ENCODE data around the gene UNC5A. TPM values are rescaled to one million over a fixed set of nuclear protein-coding genes. Genes with fewer than 3 reads are reported as not detected.

The UNC5A gene
- total RNA-seq, 1 donor from 2014 or later = 1.7 TPM

DNA sequence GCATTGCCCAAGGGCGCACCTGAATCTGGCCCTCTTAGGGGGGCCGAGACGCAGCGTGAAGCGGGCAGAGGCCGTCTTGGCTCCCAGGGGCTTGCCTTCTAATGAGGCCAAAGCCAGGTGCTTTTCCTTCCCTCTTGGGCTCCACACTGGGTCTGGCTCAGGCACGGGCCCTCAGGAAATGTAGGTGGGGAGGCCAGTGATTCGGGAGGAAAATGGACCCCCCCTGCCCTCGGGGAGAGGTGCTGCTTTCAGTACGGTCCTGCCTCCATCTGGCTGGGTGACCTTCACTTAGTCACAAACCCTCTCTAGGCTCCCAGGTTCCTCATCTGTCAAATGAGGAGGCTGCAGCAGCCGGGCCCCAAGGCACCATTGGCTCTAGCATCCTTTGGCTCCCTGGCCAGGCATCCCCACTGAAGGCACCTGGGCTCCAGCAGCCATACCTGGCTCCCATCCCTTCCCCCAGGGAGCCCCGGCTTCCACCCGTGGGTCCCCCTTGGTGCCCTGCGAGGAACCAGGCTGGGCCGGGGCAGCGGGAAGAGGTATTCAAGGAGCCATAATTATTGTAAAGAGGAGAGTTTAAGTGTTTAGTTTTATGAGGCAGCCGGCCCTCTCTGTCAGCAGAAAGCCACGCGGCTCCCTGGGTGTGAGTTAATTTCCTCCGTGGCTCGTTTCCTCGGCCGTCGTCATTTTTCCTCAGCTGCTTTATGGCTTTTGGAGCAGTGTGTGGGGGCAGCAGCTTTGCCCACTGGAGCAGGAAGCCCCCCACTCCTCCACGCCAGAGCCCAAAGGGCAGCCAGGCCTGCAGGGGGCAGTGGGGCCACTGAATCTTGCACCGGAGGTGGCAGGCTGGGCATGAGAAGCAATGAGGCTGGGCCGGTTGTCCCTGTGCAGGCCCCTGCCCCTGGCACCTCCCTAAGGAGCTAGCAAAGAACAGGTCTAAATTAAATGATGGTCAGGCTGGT is 24.9 kb upstream of the UNC5A start:
- H3K4me3 Mint-ChIP-seq = no peak overlapping the region
- TF ChIP-seq, protein P1, sequence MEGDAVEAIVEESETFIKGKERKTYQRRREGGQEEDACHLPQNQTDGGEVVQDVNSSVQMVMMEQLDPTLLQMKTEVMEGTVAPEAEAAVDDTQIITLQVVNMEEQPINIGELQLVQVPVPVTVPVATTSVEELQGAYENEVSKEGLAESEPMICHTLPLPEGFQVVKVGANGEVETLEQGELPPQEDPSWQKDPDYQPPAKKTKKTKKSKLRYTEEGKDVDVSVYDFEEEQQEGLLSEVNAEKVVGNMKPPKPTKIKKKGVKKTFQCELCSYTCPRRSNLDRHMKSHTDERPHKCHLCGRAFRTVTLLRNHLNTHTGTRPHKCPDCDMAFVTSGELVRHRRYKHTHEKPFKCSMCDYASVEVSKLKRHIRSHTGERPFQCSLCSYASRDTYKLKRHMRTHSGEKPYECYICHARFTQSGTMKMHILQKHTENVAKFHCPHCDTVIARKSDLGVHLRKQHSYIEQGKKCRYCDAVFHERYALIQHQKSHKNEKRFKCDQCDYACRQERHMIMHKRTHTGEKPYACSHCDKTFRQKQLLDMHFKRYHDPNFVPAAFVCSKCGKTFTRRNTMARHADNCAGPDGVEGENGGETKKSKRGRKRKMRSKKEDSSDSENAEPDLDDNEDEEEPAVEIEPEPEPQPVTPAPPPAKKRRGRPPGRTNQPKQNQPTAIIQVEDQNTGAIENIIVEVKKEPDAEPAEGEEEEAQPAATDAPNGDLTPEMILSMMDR (conservative IDR thresholded peaks at IDR 0.05) = no peak
- H3K4me1 Mint-ChIP-seq (ENCODE audit: unreplicated experiment) = peaks cover 9% of the 10 kb centered on the region
- DNase-seq (ENCODE audit: extremely low spot score, unreplicated experiment) = no peak
- H3K27ac Mint-ChIP-seq = no peak overlapping the region
- peaks cover 62% of the 10 kb centered on the region for H3K27me3 Mint-ChIP-seq
- H3K9me3 Mint-ChIP-seq = no peaks in the 10 kb centered on the region
- no peaks in the 10 kb centered on the region for H3K36me3 Mint-ChIP-seq

DNA sequence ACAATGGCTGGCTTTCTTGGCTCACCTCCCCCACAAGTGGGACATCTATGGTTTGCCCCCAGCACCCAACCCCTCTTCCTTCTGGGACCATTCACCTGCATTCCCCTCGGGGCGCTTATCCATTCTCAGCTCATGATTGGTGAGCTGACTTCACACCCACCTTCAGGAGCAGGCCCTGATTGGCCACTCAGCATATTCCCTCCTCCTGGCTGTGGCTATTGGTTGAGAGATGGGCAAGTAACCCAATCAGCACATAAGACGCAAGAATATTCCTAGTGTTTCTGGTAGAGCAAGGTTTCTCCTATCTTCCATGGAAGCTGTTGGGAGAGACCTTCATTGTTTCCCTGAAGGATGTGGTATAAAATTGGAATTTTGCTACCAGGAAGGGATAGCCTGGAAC is 22.7 kb upstream of the UNC5A start:
- H3K4me3 Mint-ChIP-seq = no peak overlapping the region
- TF ChIP-seq, protein P1 (conservative IDR thresholded peaks at IDR 0.05) = no peak
- peaks cover 53% of the 10 kb centered on the region for H3K27me3 Mint-ChIP-seq
- no peaks in the 10 kb centered on the region for H3K4me1 Mint-ChIP-seq (ENCODE audit: unreplicated experiment)
- no peak overlapping the region for H3K27ac Mint-ChIP-seq
- DNase-seq (ENCODE audit: extremely low spot score, unreplicated experiment) = no peak
- H3K9me3 Mint-ChIP-seq = no peaks in the 10 kb centered on the region
- no peaks in the 10 kb centered on the region for H3K36me3 Mint-ChIP-seq

DNA sequence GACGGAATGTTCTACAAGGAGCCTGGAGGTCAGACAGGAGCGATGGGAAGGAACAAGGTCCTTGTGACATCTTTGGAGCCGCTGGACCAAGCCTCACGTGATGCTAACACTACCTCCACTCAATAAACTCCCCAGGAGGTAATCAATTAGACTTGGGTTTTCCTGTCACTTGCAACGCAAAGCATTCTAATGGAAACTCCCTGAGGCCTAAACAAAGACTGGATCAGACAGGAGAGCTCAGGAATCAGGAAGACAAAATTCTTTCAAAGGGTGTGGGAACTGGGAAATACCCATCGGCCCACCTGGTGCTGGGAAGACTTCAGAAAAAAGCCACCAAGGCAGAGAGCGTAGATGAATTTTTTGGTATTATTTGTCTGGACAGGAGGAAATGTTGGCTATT is 22.3 kb upstream of the UNC5A start:
- Mint-ChIP-seq H3K27ac (peak overlapping the region; percentile 15), H3K9me3 (no peaks in the 10 kb centered on the region), H3K4me1 (ENCODE audit: unreplicated experiment) (no peaks in the 10 kb centered on the region), H3K27me3 (peaks cover 53% of the 10 kb centered on the region), H3K36me3 (no peaks in the 10 kb centered on the region), H3K4me3 (no peak overlapping the region)
- TF ChIP-seq, protein P1 (conservative IDR thresholded peaks at IDR 0.05) = no peak
- DNase-seq (ENCODE audit: extremely low spot score, unreplicated experiment) = no peak

DNA sequence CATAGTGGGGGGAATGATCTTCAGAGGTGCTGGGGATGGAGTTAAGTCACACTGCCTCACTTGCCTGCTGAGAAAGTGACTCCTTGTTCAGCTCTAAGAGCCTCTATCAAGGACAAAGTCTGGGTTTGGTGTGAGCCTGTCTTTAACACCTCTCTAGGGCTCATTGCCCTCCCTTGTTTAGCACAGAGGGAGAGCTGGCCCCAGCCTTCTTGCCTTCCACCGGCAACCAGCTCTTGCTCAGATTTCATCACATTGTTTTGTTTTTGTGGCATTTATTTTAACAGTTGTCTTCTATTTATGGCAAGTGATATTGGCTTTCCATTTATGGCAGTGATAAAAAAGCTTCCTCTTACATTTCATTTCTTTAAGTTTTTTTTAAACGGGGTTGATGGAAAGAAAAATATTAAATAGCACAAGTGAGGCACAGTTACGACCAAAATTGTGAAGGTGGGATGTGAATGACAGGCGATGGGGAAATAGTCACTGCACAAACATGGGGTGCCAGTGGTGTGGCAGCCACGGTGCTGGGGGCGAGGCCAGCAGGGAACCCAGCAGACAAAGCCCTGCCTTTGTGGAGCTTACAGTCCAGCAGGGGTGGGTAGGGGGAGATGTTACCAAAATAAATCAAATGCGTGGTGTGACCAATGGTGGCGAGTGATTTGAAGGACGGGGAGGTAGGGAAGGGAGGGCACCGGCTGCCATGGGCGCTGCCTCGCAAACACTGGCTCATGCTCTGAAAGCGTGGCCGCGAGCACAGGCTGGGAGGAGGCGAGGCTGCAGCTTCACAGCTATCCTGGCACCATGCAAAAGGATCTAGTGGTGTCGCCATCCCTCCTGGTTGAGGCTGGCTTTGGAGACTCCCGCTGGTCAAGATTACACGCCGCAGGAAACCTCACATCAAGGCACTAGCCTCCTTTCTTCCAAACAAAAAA is 21.2 kb upstream of the UNC5A start:
- no peak overlapping the region for H3K4me3 Mint-ChIP-seq
- H3K36me3 Mint-ChIP-seq = no peaks in the 10 kb centered on the region
- no peaks in the 10 kb centered on the region for H3K9me3 Mint-ChIP-seq
- DNase-seq (ENCODE audit: extremely low spot score, unreplicated experiment) = no peak
- no peaks in the 10 kb centered on the region for H3K4me1 Mint-ChIP-seq (ENCODE audit: unreplicated experiment)
- H3K27me3 Mint-ChIP-seq = peaks cover 58% of the 10 kb centered on the region
- H3K27ac Mint-ChIP-seq = no peak overlapping the region
- TF ChIP-seq, protein P1 (conservative IDR thresholded peaks at IDR 0.05) = no peak

DNA sequence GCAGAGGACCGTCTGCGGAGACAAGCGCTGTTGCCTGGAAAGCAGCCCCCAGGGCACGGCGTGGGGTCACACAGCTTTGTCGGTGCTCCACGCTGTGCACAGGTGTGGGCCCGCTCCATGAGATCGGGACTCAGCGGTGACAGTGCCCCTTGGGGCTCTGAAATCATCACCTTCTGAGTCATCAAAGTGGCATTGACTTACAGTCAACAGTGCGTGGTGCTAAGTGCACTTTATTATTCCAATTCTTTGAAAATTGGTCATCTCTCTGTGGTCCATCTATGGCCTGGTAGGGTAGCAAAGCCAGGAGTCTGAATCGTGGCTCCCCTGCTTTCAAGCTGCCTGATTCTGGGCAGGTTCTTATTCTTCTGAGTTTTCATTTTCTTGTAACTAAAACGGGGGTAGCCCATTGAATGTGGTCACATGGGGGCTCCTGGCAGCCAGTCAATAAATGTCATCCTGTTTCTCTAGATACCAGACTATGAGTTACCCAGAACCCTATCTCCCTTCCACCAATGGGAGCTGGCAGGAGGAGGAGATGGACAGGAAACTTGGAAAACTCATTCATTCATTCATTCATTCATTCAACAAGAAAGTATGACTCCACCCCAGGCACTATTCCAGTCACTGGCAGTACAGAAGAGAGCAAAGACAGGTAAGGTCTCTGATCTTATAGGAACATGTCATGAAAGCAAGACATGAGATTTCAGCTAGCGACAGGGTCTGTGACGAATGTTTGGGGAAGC is 20.3 kb upstream of the UNC5A start:
- peaks cover 63% of the 10 kb centered on the region for H3K27me3 Mint-ChIP-seq
- H3K4me1 Mint-ChIP-seq (ENCODE audit: unreplicated experiment) = no peaks in the 10 kb centered on the region
- H3K27ac Mint-ChIP-seq = no peak overlapping the region
- no peak for DNase-seq (ENCODE audit: extremely low spot score, unreplicated experiment)
- no peaks in the 10 kb centered on the region for H3K9me3 Mint-ChIP-seq
- TF ChIP-seq, protein P1 (conservative IDR thresholded peaks at IDR 0.05) = no peak
- no peak overlapping the region for H3K4me3 Mint-ChIP-seq
- H3K36me3 Mint-ChIP-seq = no peaks in the 10 kb centered on the region
